H1 (cell line): ENCODE measurements around the gene FAM209B. TPM values are rescaled to one million over a fixed set of nuclear protein-coding genes. Genes with fewer than 3 reads are reported as not detected.

ENCODE experiments used
- CTCF ChIA-PET: fragments of 300-600 bp; sonication (Branson Sonifier 250); formaldehyde crosslinking; loops from one replicate; lab custom pipeline; 2021; ENCODE audit not compliant: partially characterized antibody; lab: Charles Lee
- POLR2A ChIA-PET: fragments of 300-600 bp; sonication (Branson Sonifier 250); formaldehyde crosslinking; loops from one replicate; lab custom pipeline; 2021; ENCODE audit warnings: inconsistent platforms; ENCODE audit not compliant: partially characterized antibody; lab: Charles Lee
- DNase-seq, 2 experiments: peaks; one replicate each; pipeline versions ENCODE4 v3.0.0 to v3.0.0-alpha.2; 2010 to 2022; ENCODE audit warnings: low spot score in 2 of 2, low read depth in 1 of 2, mixed read lengths in 1 of 2
- FAIRE-seq: peaks from 2 replicates; lab custom pipeline; 2011; peaks lifted over from hg19 to GRCh38; lab: Jason Lieb, UNC
- H2AFZ ChIP-seq: 2 replicates; pipeline ENCODE4 v1.8.1; 2012; ENCODE audit warnings: low read length, inconsistent platforms
- H2AK5ac ChIP-seq: 2 replicates; pipeline ENCODE4 v1.6.1; 2013; ENCODE audit warnings: low read depth, low read length
- H2BK120ac ChIP-seq: replicated peaks from 2 replicates; pipeline ENCODE3; 2013; ENCODE audit warnings: low read depth, low read length, inconsistent platforms
- H2BK12ac ChIP-seq: 2 replicates; pipeline ENCODE4 v1.6.1; 2013; ENCODE audit warnings: low read depth, low read length
- H2BK15ac ChIP-seq: 2 replicates; pipeline ENCODE4 v1.6.1; 2013; ENCODE audit warnings: low read length
- H2BK20ac ChIP-seq: 2 replicates; pipeline ENCODE4 v1.6.1; 2013; ENCODE audit warnings: low read length
- H2BK5ac ChIP-seq: 2 replicates; pipeline ENCODE4 v1.6.1; 2013; ENCODE audit warnings: low read depth, low read length
- H3K14ac ChIP-seq: 2 replicates; pipeline ENCODE4 v1.6.1; 2013; ENCODE audit warnings: inconsistent platforms; ENCODE audit not compliant: insufficient read length
- H3K18ac ChIP-seq: 2 replicates; pipeline ENCODE4 v1.6.1; 2013; ENCODE audit warnings: low read length; ENCODE audit errors: extremely low read depth
- H3K23ac ChIP-seq: 2 replicates; pipeline ENCODE4 v1.6.1; 2013; ENCODE audit warnings: inconsistent platforms; ENCODE audit not compliant: insufficient read length
- H3K23me2 ChIP-seq: 2 replicates; pipeline ENCODE4 v1.6.1; 2013; ENCODE audit warnings: low read depth, low read length
- H3K27ac ChIP-seq: 2 replicates; pipeline ENCODE4 v1.6.1; 2011; ENCODE audit warnings: low read depth, low read length, inconsistent platforms
- H3K27me3 ChIP-seq, 4 experiments: replicated peaks in 1 of 4; 1 replicate in 1 of 4; 2 replicates in 3 of 4; pipeline versions ENCODE4 v1.6.1 to v1.8.1; 2011 to 2013; ENCODE audit warnings: low read length in 3 of 4, mild to moderate bottlenecking in 3 of 4, inconsistent platforms in 2 of 4, mixed read lengths in 2 of 4, moderate library complexity in 1 of 4; ENCODE audit not compliant: control insufficient read depth in 3 of 4, insufficient read depth in 3 of 4; ENCODE audit errors: extremely low read depth in 1 of 4
- H3K36me3 ChIP-seq, 4 experiments: 2 replicates each; pipeline versions ENCODE4 v1.6.1 to v1.8.1; 2011 to 2013; ENCODE audit warnings: mild to moderate bottlenecking in 4 of 4, low read length in 3 of 4, moderate library complexity in 2 of 4, control low read depth in 1 of 4, inconsistent platforms in 1 of 4; ENCODE audit not compliant: insufficient read depth in 4 of 4, control insufficient read depth in 2 of 4
- H3K4ac ChIP-seq: replicated peaks from 2 replicates; pipeline ENCODE3; 2013; ENCODE audit warnings: low read length, low read depth, mixed read lengths, inconsistent platforms; ENCODE audit not compliant: insufficient read length
- H3K4me1 ChIP-seq, 4 experiments: replicated peaks in 1 of 4; 1 replicate in 1 of 4; 2 replicates in 3 of 4; pipeline versions ENCODE4 v1.6.1 to v1.8.1; 2011 to 2013; ENCODE audit warnings: low read length in 3 of 4, inconsistent platforms in 2 of 4, mixed read lengths in 1 of 4; ENCODE audit not compliant: insufficient read depth in 4 of 4, control insufficient read depth in 3 of 4
- H3K4me2 ChIP-seq, 2 experiments: 2 replicates each; pipeline versions ENCODE4 v1.6.1 to v1.8.1; 2011 to 2013; ENCODE audit warnings: low read depth in 2 of 2, low read length in 2 of 2, control low read depth in 1 of 2, inconsistent platforms in 1 of 2, mild to moderate bottlenecking in 1 of 2; ENCODE audit not compliant: insufficient read depth in 1 of 2
- H3K4me3 ChIP-seq, 4 experiments: fragments of 200-600, 300-600 bp in 1 of 4; sonication (generic), shearing (Covaris generic), sonication (Bioruptor Twin) in 1 of 4; 2 replicates each; pipeline versions ENCODE4 v1.5.1 to v1.8.1; 2011 to 2016; ENCODE audit warnings: low read length in 4 of 4, low read depth in 3 of 4, control low read depth in 2 of 4, inconsistent platforms in 2 of 4, mild to moderate bottlenecking in 2 of 4, mixed read lengths in 1 of 4, moderate library complexity in 1 of 4; ENCODE audit not compliant: insufficient read depth in 2 of 4; ENCODE audit errors: extremely low read depth in 1 of 4
- H3K56ac ChIP-seq: replicated peaks from 2 replicates; pipeline ENCODE3; 2013; ENCODE audit warnings: low read depth, mild to moderate bottlenecking, mixed read lengths, low read length, inconsistent platforms; ENCODE audit not compliant: insufficient read length
- H3K79me1 ChIP-seq: 2 replicates; pipeline ENCODE4 v1.6.1; 2013; ENCODE audit warnings: low read depth, low read length, control low read depth
- H3K79me2 ChIP-seq, 2 experiments: 2 replicates each; pipeline versions ENCODE4 v1.6.1 to v1.8.1; 2012 to 2013; ENCODE audit warnings: low read length in 2 of 2, mild to moderate bottlenecking in 2 of 2, inconsistent platforms in 1 of 2; ENCODE audit not compliant: insufficient read depth in 2 of 2, control insufficient read depth in 1 of 2
- H3K9ac ChIP-seq, 4 experiments: replicated peaks in 1 of 4; 1 replicate in 1 of 4; 2 replicates in 3 of 4; pipeline versions ENCODE4 v1.6.1 to v1.8.1; 2011 to 2013; ENCODE audit warnings: low read depth in 3 of 4, low read length in 3 of 4, control low read depth in 2 of 4, mild to moderate bottlenecking in 2 of 4, moderate library complexity in 2 of 4, inconsistent platforms in 1 of 4; ENCODE audit errors: extremely low read depth in 1 of 4
- H3K9me3 ChIP-seq, 2 experiments: 2 replicates each; pipeline versions ENCODE4 v1.6.1 to v1.8.1; 2012 to 2013; ENCODE audit warnings: mild to moderate bottlenecking in 2 of 2, moderate library complexity in 2 of 2, control low read depth in 1 of 2, inconsistent platforms in 1 of 2, low read depth in 1 of 2, low read length in 1 of 2, mixed read lengths in 1 of 2; ENCODE audit not compliant: insufficient read depth in 2 of 2
- H4K20me1 ChIP-seq, 2 experiments: replicated peaks in 1 of 2; 2 replicates each; pipeline versions ENCODE3 to v1.8.1; 2011 to 2013; ENCODE audit warnings: inconsistent platforms in 2 of 2, low read length in 2 of 2, mild to moderate bottlenecking in 1 of 2; ENCODE audit not compliant: insufficient read depth in 2 of 2, control insufficient read depth in 1 of 2
- H4K5ac ChIP-seq: 2 replicates; pipeline ENCODE4 v1.6.1; 2013; ENCODE audit warnings: low read length, low read depth, mixed read lengths, inconsistent platforms; ENCODE audit not compliant: insufficient read length
- H4K8ac ChIP-seq: 2 replicates; pipeline ENCODE4 v1.8.0; 2013; ENCODE audit warnings: mild to moderate bottlenecking, moderate library complexity, low read length, inconsistent platforms; ENCODE audit not compliant: insufficient read depth; ENCODE audit errors: extremely low read depth
- H4K91ac ChIP-seq: replicated peaks from 2 replicates; pipeline ENCODE3; 2013; ENCODE audit warnings: low read length, mixed read lengths, inconsistent platforms; ENCODE audit not compliant: insufficient read length
- CBX5 ChIP-seq: fragments of 300-800, 300-1000 bp; sonication (generic); IDR thresholded peaks from 2 replicates; pipeline ENCODE4 v1.7.1; 2016; ENCODE audit warnings: antibody characterized with exemption, low read length, low read depth
- CHD1 ChIP-seq: IDR thresholded peaks from 2 replicates; pipeline ENCODE4 v1.6.1; 2012; ENCODE audit warnings: low read depth, low read length, improper control_type of control experiment
- CREB1 ChIP-seq: IDR thresholded peaks from 2 replicates; pipeline ENCODE4 v1.6.1; 2012; ENCODE audit warnings: inconsistent platforms
- EP300 ChIP-seq, 2 experiments: IDR thresholded peaks; 1 replicate in 1 of 2; 2 replicates in 1 of 2; pipeline ENCODE4 v1.6.1; 2011 to 2012; ENCODE audit warnings: low read depth in 2 of 2, low read length in 2 of 2, mild to moderate bottlenecking in 2 of 2, borderline replicate concordance in 1 of 2, inconsistent platforms in 1 of 2, moderate library complexity in 1 of 2
- FOSL1 ChIP-seq: IDR thresholded peaks from 2 replicates; pipeline ENCODE4 v1.6.1; 2011; ENCODE audit warnings: mild to moderate bottlenecking, low read depth, low read length, moderate library complexity; ENCODE audit not compliant: insufficient read depth
- GTF2F1 ChIP-seq: IDR thresholded peaks from 2 replicates; pipeline ENCODE4 v1.6.1; 2012; ENCODE audit warnings: low read depth, low read length, improper control_type of control experiment, borderline replicate concordance
- HDAC2 ChIP-seq, 2 experiments: fragments of 300-600 bp in 1 of 2; sonication (generic) in 1 of 2; IDR thresholded peaks; 2 replicates each; pipeline ENCODE4 v1.6.1; 2011 to 2012; ENCODE audit warnings: low read depth in 2 of 2, low read length in 2 of 2, mild to moderate bottlenecking in 2 of 2, moderate library complexity in 2 of 2, borderline replicate concordance in 1 of 2, inconsistent platforms in 1 of 2
- NANOG ChIP-seq: IDR thresholded peaks from 2 replicates; pipeline ENCODE4 v1.6.1; 2011; ENCODE audit warnings: low read length, low read depth, mild to moderate bottlenecking, inconsistent platforms; ENCODE audit not compliant: insufficient read depth, poor library complexity, severe bottlenecking
- NRF1 ChIP-seq: IDR thresholded peaks from 2 replicates; pipeline ENCODE4 v1.6.1; 2011; ENCODE audit warnings: mild to moderate bottlenecking, low read depth, low read length, improper control_type of control experiment
- POLR2AphosphoS5 ChIP-seq: IDR thresholded peaks from 2 replicates; pipeline ENCODE4 v1.6.1; 2011; ENCODE audit warnings: low read depth, low read length
- POU5F1 ChIP-seq: IDR thresholded peaks from 2 replicates; pipeline ENCODE4 v1.6.1; 2011; ENCODE audit warnings: low read depth, mild to moderate bottlenecking, low read length, moderate library complexity
- RNF2 ChIP-seq: fragments of 200-900, 300-1000 bp; sonication (generic); IDR thresholded peaks from 2 replicates; pipeline ENCODE4 v1.7.1; 2016; ENCODE audit warnings: borderline replicate concordance, low read depth, mild to moderate bottlenecking, antibody characterized with exemption, low read length; ENCODE audit not compliant: poor library complexity, severe bottlenecking; ENCODE audit errors: missing control alignments
- SRF ChIP-seq: IDR thresholded peaks from 2 replicates; pipeline ENCODE4 v1.6.1; 2011; ENCODE audit warnings: mild to moderate bottlenecking, low read depth, low read length, moderate library complexity
- TBP ChIP-seq: IDR thresholded peaks from 2 replicates; pipeline ENCODE4 v1.6.1; 2011; ENCODE audit warnings: low read depth, low read length, improper control_type of control experiment
- TCF12 ChIP-seq: IDR thresholded peaks from 2 replicates; pipeline ENCODE4 v1.6.1; 2011; ENCODE audit warnings: low read depth, mild to moderate bottlenecking, low read length
- WGBS, 2 experiments: shearing (Covaris generic) in 1 of 2; methylation state at CpG; one replicate each; pipeline versions ENCODE4 v1.1.6 to v1.1.7; 2013 to 2015; ENCODE audit warnings: low lambda C conversion rate in 2 of 2, mixed read lengths in 2 of 2, inconsistent platforms in 1 of 2, low coverage in 1 of 2, missing lambda C conversion rate in 1 of 2; ENCODE audit not compliant: insufficient replicate concordance in 2 of 2, insufficient coverage in 1 of 2, insufficient read length in 1 of 2; ENCODE audit errors: extremely low coverage in 1 of 2, missing lambda C conversion rate in 1 of 2; 5-methylcytosine and 5-hydroxymethylcytosine counted together
- polyA plus RNA-seq, 7 experiments: library from polyadenylated mRNA; depleted of rRNA in 3 of 7; stranded (reverse) in 5 of 7; unstranded in 2 of 7; fragments of >200 nt in 5 of 7; fragments of 200-250 nt in 2 of 7; gene quantifications; 1 replicate in 5 of 7; 2 replicates in 1 of 7; 4 replicates in 1 of 7; pipeline versions ENCODE4 v1.2.1 to v1.2.3, GENCODE V29; 2011 to 2013; ENCODE audit warnings: missing spikeins in 2 of 7, mixed read lengths in 2 of 7
- total RNA-seq: library from RNA; stranded (reverse); fragmentation: NEBNext Ultra II Directional; extraction: Animal tissue kit (Norgen Biotek cat#: 25700); gene quantifications from 2 replicates; pipeline ENCODE4 v1.2.1, GENCODE V29; 2021

FAM209B gene
- total and polyA plus RNA-seq, 2 of the 8 experiments (the other 6 are each of a cell fraction or from before 2014, with no cell fraction given), result 0.29 TPM; not detected in 1

- no peak for DNase-seq
- no peak overlapping the region for H2BK5ac ChIP-seq
- H3K4me2 ChIP-seq, result no peak overlapping the region
- peaks cover 0 to 31% (median 23%) of the 10 kb centered on the region in 4 experiments; a peak in 6 of 8 replicates for H3K36me3 ChIP-seq
- WGBS, 2 experiments, result 89% methylated on average over 7 of the region's 7 CpGs; no CpG with 5 or more reads in 1 of the 2 experiments
- POLR2A ChIA-PET, result no interaction called here
- H3K4me1 ChIP-seq, result no peaks in the 10 kb centered on the region
- no peak for FAIRE-seq
- no peak overlapping the region for H3K9ac ChIP-seq
- no peaks in the 10 kb centered on the region for H3K79me1 ChIP-seq
- no peaks in the 10 kb centered on the region for H3K23me2 ChIP-seq
- no peaks in the 10 kb centered on the region for H3K79me2 ChIP-seq
- H4K91ac ChIP-seq, result no peak overlapping the region
- peaks cover 7 to 19% of the 10 kb centered on the region in 2 experiments; a peak in 2 of 4 replicates for H3K9me3 ChIP-seq
- no peaks in the 10 kb centered on the region for H3K27me3 ChIP-seq
- H4K20me1 ChIP-seq, result no peaks in the 10 kb centered on the region
- H3K18ac ChIP-seq, result no peak overlapping the region
- no peak overlapping the region for H4K5ac ChIP-seq
- no peak overlapping the region for H3K27ac ChIP-seq
- no peak overlapping the region for H2BK12ac ChIP-seq
- no peak overlapping the region for H2BK20ac ChIP-seq
- H2AK5ac ChIP-seq, result no peak overlapping the region
- H4K8ac ChIP-seq, result no peak overlapping the region
- H3K14ac ChIP-seq, result no peak overlapping the region
- H3K4me3 ChIP-seq, result no peak overlapping the region
- H3K23ac ChIP-seq, result no peak overlapping the region
- no peak overlapping the region for H2AFZ ChIP-seq
- CTCF ChIA-PET, result no interaction called here
- H3K56ac ChIP-seq, result no peak overlapping the region
- no peak overlapping the region for H2BK120ac ChIP-seq
- no peak overlapping the region for H3K4ac ChIP-seq
- no peak overlapping the region for H2BK15ac ChIP-seq
- TF ChIP-seq GTF2F1 (no peak), POU5F1 (no peak), SRF (no peak), NRF1 (no peak), CREB1 (no peak), POLR2AphosphoS5 (no peak), TBP (no peak), EP300 (IDR thresholded peaks at IDR 0.05; ENCODE audit: borderline replicate concordance in 1 of 2, low read depth in 2 of 2, low read length in 2 of 2) (no peak), CHD1 (no peak), TCF12 (no peak), RNF2 (no peak), NANOG (no peak), FOSL1 (no peak), HDAC2 (IDR thresholded peaks at IDR 0.05; ENCODE audit: borderline replicate concordance in 1 of 2, low read depth in 2 of 2, low read length in 2 of 2) (no peak), CBX5 (no peak)
Observed at GRCh38 chr20:56517211-56517610, 15.8 kb upstream of the FAM209B start.
